ENCODE data around the gene BICC1. TPM values are rescaled to one million over a fixed set of nuclear protein-coding genes. Genes with fewer than 3 reads are reported as not detected.

The BICC1 gene, protein sequence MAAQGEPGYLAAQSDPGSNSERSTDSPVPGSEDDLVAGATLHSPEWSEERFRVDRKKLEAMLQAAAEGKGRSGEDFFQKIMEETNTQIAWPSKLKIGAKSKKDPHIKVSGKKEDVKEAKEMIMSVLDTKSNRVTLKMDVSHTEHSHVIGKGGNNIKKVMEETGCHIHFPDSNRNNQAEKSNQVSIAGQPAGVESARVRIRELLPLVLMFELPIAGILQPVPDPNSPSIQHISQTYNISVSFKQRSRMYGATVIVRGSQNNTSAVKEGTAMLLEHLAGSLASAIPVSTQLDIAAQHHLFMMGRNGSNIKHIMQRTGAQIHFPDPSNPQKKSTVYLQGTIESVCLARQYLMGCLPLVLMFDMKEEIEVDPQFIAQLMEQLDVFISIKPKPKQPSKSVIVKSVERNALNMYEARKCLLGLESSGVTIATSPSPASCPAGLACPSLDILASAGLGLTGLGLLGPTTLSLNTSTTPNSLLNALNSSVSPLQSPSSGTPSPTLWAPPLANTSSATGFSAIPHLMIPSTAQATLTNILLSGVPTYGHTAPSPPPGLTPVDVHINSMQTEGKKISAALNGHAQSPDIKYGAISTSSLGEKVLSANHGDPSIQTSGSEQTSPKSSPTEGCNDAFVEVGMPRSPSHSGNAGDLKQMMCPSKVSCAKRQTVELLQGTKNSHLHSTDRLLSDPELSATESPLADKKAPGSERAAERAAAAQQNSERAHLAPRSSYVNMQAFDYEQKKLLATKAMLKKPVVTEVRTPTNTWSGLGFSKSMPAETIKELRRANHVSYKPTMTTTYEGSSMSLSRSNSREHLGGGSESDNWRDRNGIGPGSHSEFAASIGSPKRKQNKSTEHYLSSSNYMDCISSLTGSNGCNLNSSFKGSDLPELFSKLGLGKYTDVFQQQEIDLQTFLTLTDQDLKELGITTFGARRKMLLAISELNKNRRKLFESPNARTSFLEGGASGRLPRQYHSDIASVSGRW
- polyA plus RNA-seq (ENCODE audit: insufficient read depth in 1 of 5, insufficient read length in 5 of 5, low replicate concordance in 1 of 5), result 10 to 100 TPM; 27.2 to 43.9 (median 37.5) TPM
- long read RNA-seq, donor 1, partial matches to known transcripts, result 29 of 29 reads
- long read RNA-seq, donor 1, other reads (novel, unspliced or antisense), result 0 of 29 reads
- long read RNA-seq, donor 2, full-length matches to known transcripts, result 1 of 7 reads
- long read RNA-seq, donor 2, partial matches to known transcripts, result 6 of 7 reads
- long read RNA-seq, donor 2, other reads (novel, unspliced or antisense), result 0 of 7 reads
- long read RNA-seq, donor 3, result 0 reads
- long read RNA-seq, donor 4, partial matches to known transcripts, result 7 of 7 reads
- long read RNA-seq, donor 4, other reads (novel, unspliced or antisense), result 0 of 7 reads
- long read RNA-seq, donor 5, partial matches to known transcripts, result 32 of 32 reads
- long read RNA-seq, donor 5, other reads (novel, unspliced or antisense), result 0 of 32 reads
- long read RNA-seq, donor 6, partial matches to known transcripts, result 86 of 86 reads
- long read RNA-seq, donor 6, other reads (novel, unspliced or antisense), result 0 of 86 reads
- long read RNA-seq, donor 7, full-length matches to known transcripts, result 1 of 21 reads
- long read RNA-seq, donor 7, partial matches to known transcripts, result 20 of 21 reads
- long read RNA-seq, donor 7, other reads (novel, unspliced or antisense), result 0 of 21 reads
- long read RNA-seq, donor 8, partial matches to known transcripts, result 26 of 26 reads
- long read RNA-seq, donor 8, other reads (novel, unspliced or antisense), result 0 of 26 reads

DNA sequence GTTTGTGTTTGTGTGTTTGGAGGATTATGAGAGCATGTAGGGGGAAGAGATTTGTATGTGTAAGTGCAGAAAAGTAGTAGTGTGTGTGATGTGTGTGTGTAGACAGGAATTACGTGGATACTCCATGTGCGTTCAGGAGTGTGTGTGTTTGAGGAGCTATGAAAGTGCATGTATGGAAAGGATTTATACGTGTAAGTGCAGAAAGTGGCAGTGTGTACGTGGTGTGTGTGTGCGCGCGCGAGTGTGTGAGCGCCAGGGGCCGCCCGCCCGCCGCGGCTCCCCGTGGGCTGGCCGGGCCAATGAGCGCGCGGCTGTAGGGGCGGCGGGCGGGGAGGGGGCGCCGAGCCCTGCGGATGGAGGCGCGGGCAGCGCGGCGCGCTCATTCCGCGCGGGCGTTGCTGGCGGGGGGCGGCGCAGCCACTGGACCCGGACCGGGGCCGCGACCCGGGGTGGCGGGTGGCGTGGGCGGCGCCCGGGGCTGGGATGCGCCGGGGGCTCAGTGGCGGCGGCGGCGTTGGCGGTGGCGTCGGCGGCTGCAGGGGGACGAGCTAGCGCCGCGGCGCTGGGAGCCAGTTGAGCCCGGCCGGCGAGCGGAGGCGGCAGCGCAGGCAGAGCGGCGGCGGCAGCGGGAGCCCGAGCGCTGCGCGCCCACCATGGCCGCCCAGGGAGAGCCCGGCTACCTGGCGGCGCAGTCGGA lies at the start of gene BICC1:
Gene BICC1, plus strand, starts transcription at position 382 of the 697 bp plus-strand sequence. Its CDS starts 272 bp downstream, at position 654.
- peak; percentile 76 to 78 for DNase-seq

- no peak for DNase-seq
Observed at GRCh38 chr10:58464956-58465355, 47.7 kb upstream of the BICC1 start.

- no peak for DNase-seq
Observed at GRCh38 chr10:58465629-58466028, 47.0 kb upstream of the BICC1 start.

DNA sequence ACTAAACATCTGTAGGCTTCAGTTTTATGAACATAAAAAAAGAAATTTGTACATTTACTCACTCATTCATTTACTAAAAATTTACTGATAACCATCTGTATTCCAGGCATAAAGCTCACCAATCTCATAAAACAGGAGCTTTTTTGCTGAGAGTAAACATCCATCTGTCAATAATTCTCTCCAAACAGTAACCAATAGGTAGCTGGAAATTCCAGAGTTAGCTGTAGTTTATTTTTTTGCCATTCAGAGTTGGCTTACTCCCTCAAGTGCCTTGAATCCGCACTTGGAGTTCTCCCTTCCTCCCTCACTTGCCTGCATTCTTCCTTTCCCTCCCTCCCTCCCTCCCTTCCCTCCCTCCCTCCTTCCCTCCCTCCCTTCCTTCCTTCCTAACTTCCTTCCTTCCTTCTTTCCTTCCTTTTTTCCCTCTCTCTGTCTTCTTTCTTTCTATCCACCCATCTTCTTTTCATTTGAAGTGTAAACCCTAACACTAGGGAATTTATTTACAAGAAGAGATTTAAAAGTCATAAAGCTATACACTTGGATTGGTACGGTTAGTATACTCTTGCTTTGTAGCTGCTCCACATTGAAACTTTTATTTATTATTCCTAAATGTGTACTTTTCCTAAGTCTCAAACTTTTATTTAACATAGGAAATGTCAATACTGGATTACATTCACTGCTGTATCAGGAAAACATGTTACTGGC lies 44.6 kb upstream of the BICC1 start:
- DNase-seq, result no peak

- no peak for DNase-seq
Observed at GRCh38 chr10:58473976-58474375, 38.7 kb upstream of the BICC1 start.

GRCh38 chr10:58475322-58476277 lies 37.1 kb upstream of the BICC1 start:
- DNase-seq, result no peak

- DNase-seq, result peak; percentile 27 to 40
Observed at GRCh38 chr10:58477122-58477521, 35.5 kb upstream of the BICC1 start.

DNA sequence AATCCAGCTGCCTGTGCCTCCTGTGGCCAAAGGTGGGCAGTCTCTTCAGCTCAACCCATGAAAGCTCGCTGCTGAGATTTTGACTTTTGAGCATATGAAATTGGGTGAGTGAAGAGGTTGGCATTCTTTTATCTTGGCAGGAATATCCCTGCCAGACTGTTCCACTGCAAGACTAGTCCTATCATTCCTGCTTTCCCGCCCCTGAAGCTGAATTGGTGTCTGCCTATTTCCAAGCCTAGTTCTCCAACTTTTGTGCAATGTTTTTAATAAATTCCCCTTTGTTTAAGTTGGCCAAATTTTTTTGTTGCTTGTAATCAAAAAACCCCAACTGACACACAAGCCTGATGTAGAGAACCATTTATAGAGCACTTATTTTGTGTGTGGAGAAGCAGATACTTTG lies 34.8 kb upstream of the BICC1 start:
- no peak for DNase-seq

GRCh38 chr10:58479045-58479444 lies 33.6 kb upstream of the BICC1 start:
- DNase-seq, result no peak

- DNase-seq, result no peak
Observed at GRCh38 chr10:58480321-58480720, 32.4 kb upstream of the BICC1 start.

DNA sequence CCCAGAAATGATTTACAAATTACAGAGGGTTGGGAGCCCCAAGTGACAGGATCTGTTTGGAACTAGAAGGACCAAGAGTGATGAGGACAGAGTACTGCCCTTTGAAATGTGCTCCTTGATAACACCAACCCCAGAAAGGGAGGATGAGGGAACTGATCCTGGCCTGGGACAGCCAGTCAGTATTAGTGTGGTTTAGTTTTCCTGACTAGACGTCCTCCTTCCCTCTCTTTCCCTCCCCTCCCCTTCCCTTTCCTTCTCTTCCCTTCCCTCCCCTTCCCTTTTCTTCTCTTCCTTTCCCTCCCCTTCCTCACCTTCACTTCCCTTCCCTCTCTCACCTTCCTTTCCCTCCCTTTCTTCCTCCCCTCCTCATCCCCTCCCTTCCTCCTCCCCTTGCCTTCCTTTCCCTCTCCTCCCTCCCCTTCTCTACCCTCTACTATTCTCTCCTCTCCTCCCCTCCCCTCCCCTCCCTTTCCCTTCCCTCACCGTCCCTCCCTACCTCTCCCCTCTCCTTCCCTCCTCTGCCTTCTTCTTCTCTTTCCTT lies 31.0 kb upstream of the BICC1 start:
- DNase-seq, result no peak

DNA sequence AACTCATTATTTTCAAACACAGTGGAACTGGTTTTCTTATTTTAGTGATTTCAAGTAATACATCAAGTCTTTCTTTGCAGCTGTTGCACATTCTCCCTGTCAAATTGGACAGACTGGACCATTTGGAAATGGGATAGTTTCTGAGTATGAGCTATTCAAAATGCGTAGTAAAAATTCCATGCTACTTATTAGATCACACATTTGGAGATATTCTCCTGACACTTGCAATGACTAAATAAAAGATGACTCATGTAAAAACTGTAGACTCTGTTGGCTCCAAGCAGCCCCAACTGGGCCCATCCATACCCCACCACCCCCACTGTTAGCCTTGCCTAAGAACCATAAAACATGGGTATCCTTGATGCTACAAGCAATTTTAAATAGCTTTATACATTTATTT lies 25.9 kb upstream of the BICC1 start:
- DNase-seq, result no peak

DNA sequence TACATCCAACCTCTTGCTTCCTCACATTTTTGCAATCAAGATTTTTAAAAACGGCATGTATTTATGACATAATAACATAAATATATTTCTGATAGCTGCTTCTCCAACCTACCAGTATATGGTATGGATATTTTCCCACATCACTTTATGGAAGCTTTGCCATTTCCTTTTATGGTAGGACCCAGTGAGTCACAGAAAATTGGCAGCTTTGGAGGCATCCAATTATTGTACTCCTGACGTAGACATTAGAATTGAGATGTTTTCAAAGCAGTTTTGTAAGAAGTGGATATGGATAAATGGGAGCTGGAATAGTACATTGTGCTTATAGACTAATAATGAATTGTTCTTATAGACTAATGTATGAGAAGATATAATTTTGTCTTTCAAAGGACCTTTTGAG lies 23.8 kb upstream of the BICC1 start:
- no peak for DNase-seq

DNA sequence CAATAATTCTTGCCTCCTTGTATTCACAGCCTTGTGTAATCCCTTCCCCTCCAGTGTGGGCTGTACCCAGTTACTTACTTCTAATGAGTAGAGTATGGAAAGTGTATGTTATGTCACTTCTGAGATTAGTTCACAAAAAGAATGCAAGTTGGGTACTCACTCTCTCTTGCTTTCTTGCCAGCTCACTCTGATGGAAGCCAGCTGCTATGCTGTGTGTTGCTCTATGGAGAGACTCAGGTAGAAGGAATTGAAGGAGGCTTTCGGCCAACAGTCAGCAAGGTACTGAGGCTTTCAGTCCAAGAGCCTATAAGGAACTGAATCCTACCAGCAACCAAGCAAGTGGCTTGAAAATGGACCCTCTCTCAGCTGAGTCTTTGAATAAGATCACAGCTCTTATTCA lies 9.7 kb upstream of the BICC1 start:
- no peak for DNase-seq

DNA sequence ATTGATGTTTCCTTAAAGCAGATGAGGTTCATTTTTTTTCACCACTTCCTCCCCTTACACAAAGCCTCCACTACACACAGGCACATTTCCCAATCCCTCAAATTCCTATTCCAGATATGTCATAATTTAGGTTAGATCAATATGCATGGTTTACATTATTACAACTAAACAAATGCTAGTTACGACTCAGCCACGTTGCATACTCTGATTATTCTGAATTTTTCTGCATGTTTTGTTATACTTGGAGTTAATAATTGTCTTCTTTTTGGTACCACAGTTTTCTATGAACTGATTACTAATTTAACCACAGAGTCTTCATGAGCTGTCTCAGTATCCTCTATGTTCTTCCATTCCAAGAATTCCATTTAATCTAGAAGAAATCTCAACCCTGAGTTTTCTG lies 4.4 kb upstream of the BICC1 start:
- no peak for DNase-seq

GRCh38 chr10:58511765-58512490 lies 744 bp upstream of the BICC1 start:
- peak in 1 of 2 donors; percentile 23 for DNase-seq
